Skeletal muscle cell (primary cell): ENCODE measurements around the gene CCDC150.
"Not testable (repeated sequence)": the region's sequence is repeated elsewhere in the genome, so short reads cannot be mapped to it uniquely, and the experiment has no call there.

ENCODE experiments used
- DNase-seq: peaks from one replicate; pipeline ENCODE4 v3.0.0-alpha.2; 2010; ENCODE audit warnings: low read depth
- H3K4me3 ChIP-seq: 2 replicates; pipeline ENCODE4 v1.5.1; 2011; ENCODE audit warnings: low read depth, mild to moderate bottlenecking, control low read depth, low read length, moderate library complexity

Gene CCDC150

DNA sequence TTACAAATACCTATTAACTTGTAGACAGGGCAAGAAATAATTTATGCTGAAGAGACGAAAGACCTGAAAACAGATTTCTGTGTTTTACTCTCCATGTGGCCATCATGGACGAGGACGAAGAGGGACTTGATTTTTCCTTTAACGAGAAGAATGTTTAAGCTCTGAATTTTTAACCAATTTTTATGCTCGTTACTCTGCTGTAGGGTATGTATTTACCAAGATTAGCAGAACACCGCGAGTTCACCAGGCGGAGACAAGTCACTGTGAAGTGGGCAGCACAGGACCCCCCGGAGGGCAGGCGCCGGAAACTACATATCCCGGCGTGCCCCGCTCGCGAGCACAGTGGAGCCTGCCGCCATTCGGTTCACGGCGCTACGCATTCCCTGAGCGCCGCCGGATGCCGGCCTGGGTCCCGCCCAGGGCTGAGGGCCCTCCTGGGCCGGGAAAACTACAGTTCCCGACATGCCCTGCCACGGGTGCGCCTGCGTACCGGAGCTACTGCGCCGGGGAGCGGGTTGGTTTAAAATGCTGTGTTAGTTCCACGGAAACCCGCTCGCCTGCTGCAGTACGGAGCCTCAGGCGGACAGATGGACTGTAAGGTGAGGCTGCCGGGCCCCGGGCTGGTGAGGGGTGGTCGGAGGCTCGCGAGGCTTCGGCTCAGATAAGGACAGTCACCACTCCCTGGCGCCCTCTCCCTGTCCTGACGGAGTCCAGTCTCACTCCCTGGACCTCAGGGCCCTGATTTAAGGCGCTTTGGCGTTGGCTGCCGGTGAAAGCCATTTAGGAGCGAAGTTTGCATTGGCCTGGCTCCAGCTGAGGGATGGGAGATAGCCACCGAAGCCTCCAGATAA is at the start of gene CCDC150:
CCDC150 (plus strand) TSS at position 536 of the 851 bp plus-strand sequence; CDS start at position 588, 52 bp downstream.
- peak; percentile 76 for DNase-seq
- peak within 1 kb of the TSS; percentile 76 for H3K4me3 ChIP-seq

GRCh38 chr2:196590286-196590685 is 49.2 kb upstream of the CCDC150 start:
- DNase-seq: no peak

DNA sequence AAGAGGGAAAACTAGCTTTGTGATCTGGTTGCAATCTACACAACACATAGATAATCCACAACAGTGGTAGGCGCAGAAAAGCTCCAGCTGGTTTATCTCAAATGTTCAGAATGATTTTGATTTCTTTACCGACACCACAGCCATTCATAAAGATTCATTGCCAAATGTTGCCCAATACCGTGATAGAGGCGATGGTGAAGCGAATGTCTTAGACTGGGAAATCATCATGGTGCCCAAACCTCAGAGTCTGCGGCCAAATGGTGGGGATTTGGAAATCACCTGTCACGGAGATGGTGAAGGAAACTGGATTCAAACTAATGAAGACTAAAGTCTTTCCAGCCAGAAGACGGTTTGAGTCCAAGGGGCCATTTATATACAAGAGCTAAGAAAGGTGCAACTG is 48.5 kb upstream of the CCDC150 start:
- H3K4me3 ChIP-seq: no peak overlapping the region
- no peak for DNase-seq

More at GRCh38 chr2:196590286-196590685, 49.2 kb upstream of the CCDC150 start:
- H3K4me3 ChIP-seq: no peak overlapping the region

- H3K4me3 ChIP-seq: no peak overlapping the region
- DNase-seq: no peak
Measured at GRCh38 chr2:196591621-196592022, 47.9 kb upstream of the CCDC150 start.

- no peak for DNase-seq
- peak overlapping the region; percentile 75 for H3K4me3 ChIP-seq
Measured at GRCh38 chr2:196592331-196592910, 47.1 kb upstream of the CCDC150 start.

DNA sequence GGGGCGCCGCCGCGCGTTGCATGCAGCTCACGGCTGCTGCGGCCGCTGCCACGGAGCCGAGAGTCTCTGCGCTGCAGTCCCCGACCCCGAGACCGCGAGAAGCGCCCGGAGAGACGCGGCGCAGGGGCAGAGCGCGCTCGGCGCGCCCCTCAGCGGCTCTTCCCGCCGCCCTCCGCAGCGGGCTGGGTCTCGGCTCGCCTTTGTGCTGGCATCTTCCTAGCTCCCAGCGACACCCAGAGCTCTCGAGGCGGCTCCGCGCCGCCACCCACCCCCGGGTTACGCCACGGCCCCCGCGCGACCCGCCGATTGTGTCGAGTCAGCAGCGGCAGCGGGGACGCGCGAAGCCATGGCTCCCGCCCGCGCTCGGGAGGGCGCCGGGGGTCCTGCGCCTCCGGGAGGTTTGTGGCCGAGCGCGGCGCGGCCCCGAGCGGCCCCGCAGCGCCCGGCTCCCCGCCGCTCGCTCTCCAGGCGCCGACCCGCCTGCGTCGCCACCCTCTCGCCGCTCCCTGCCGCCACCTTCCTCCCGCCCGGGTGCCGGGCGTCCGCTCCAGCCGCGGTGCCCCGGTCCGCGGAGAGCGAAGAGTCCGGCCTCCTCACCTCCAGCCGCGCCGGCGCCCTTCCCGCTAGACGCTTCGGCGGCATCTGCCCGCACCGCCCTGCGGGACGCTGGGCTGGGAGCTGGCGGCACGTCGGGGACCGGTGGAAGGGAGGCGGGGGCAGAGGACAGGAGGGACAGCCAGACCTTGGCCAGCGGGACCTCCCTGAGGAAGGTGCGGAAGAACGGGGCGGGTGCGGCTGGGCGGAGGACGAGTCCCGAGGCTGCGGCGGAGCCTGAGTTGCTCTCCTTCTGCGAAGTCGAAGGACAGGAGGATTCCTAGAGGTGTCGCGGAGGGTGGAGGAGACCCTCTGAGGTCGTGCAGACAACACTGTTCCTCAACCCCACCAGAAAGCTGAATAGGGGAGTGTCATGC is 46.3 kb upstream of the CCDC150 start, which contains the start of gene HECW2:
HECW2 (minus strand) TSS at position 644 of the 971 bp plus-strand sequence.
- DNase-seq: no peak
- H3K4me3 ChIP-seq: peak within 1 kb of the TSS; percentile 75

DNA sequence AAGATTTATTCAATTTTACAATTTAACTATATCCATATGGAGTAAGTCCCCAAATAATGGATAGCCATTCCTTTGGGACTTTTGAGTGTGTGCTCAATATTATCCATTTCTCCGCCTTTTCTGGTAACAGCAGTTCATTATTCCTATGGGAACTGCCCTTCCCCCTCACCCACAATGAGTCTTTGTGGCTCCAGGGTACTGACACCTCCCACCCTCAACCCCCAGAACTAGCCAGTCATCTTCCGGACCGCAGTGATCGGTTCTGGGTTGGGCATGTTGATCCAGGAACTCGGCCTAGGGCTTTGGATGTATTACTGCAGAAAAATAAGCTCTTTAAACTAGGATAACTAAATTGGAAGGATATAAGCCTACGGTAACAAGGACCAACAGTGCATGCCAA is 45.4 kb upstream of the CCDC150 start:
- no peak for DNase-seq
- no peak overlapping the region for H3K4me3 ChIP-seq

GRCh38 chr2:196597531-196597930 is 42.0 kb upstream of the CCDC150 start:
- no peak overlapping the region for H3K4me3 ChIP-seq
- DNase-seq: no peak

GRCh38 chr2:196598412-196598811 is 41.1 kb upstream of the CCDC150 start:
- H3K4me3 ChIP-seq: no peak overlapping the region
- DNase-seq: no peak

GRCh38 chr2:196598846-196599245 is 40.7 kb upstream of the CCDC150 start:
- no peak overlapping the region for H3K4me3 ChIP-seq
- DNase-seq: no peak

GRCh38 chr2:196601430-196602306 is 37.8 kb upstream of the CCDC150 start:
- no peak overlapping the region for H3K4me3 ChIP-seq
- peak; percentile 91 for DNase-seq

DNA sequence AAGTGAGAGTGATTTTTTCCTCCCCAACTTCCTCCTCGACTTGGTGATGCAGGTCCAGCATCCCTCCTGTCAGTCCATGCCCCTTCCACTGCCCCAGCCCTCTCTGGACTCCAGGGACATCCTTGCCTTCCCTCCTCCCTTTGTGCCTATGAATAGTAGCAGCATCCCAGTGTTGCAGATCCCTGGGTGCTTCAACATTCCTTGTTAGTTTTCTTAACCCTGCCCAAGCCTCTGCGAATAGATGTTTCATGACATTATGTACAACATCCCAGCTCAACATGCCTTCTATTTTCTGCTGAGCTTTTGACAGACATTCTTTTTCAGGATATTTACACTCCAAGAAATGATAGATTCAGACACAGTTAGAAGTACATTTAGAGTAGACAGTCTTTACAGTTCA is 35.3 kb upstream of the CCDC150 start:
- no peak overlapping the region for H3K4me3 ChIP-seq
- no peak for DNase-seq

- DNase-seq: no peak
- no peak overlapping the region for H3K4me3 ChIP-seq
Measured at GRCh38 chr2:196606516-196606915, 33.0 kb upstream of the CCDC150 start.

GRCh38 chr2:196607073-196607472 is 32.4 kb upstream of the CCDC150 start:
- DNase-seq: no peak

GRCh38 chr2:196607896-196608295 is 31.6 kb upstream of the CCDC150 start:
- not testable (repeated sequence) for DNase-seq, H3K4me3 ChIP-seq

More at GRCh38 chr2:196607073-196607472, 32.4 kb upstream of the CCDC150 start:
- no peak overlapping the region for H3K4me3 ChIP-seq

DNA sequence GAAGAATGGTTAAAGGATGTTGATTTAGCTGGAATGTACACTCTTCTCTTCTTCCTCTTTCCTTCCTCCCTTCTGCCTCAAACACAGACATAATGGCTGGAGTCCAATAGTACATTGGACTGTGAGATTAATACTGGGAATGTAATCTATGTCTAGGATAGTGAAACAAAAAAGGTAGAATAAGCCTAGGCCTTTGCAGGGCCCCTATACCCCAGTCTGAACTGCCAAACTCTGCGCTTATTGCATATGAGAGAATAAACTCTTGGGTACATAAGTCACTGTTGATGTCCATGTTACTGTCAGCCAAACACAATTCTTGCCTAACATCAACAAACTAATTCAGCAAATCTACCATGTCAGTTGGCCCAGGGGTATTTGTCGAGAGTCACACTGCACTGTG is 29.7 kb upstream of the CCDC150 start:
- H3K4me3 ChIP-seq: no peak overlapping the region
- DNase-seq: no peak

DNA sequence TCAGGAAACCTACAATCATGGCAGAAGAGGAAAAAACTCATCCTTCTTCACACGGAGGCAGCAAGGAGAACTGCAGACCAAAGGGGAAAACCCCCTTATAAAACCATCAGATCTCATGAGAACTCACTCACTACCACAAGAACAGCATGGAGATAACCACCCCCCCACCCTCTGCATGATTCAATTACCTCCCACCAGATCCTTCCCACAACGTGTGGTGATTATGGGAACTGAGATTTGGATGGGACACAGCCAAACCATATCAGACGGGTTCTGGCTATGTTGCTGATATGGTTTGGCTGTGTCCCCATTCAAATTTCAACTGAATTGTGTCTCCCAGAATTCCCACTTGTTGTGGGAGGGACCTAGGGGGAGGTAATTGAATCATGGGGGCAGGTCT is 28.7 kb upstream of the CCDC150 start:
- H3K4me3 ChIP-seq: no peak overlapping the region
- DNase-seq: no peak

- DNase-seq: no peak
Measured at GRCh38 chr2:196613302-196613701, 26.2 kb upstream of the CCDC150 start.

GRCh38 chr2:196617430-196617829 is 22.1 kb upstream of the CCDC150 start:
- no peak for DNase-seq
- H3K4me3 ChIP-seq: no peak overlapping the region

More at GRCh38 chr2:196613302-196613701, 26.2 kb upstream of the CCDC150 start:
- no peak overlapping the region for H3K4me3 ChIP-seq
